ENCODE measurements around the gene P4HB.

DNA sequence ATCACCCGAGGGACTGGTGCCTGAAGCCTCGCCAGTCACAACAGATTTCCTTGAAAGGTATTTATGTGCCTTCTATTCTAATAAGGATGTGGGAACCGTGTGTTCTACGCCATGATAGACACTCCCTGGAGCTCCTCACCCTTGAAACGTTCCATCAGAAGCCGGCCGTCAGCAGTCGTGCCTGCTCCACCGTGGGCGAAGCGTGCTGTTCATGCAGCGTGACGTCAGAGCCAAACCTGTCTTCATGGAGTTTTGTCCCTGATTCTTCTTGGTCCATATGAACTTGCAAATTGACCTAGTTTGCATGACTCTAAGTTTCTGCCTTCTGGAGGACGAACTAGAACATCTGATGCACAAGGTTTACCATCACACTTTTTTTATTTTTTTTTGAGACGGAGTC, 21.0 kb downstream of the P4HB start:
- TF ChIP-seq CEBPB (IDR thresholded peaks at IDR 0.05) (no peak), EP300 (IDR thresholded peaks at IDR 0.05; ENCODE audit: borderline replicate concordance) (no peak), RAD21 (IDR thresholded peaks at IDR 0.05; ENCODE audit: low read depth) (no peak), TCF12 (IDR thresholded peaks at IDR 0.05; ENCODE audit: low read depth) (no peak), TAF1 (IDR thresholded peaks at IDR 0.05; ENCODE audit: low read depth) (no peak), YY1 (IDR thresholded peaks at IDR 0.05; ENCODE audit: low read depth) (no peak), CREB1 (IDR thresholded peaks at IDR 0.05; ENCODE audit: low read depth) (no peak), FOXM1 (IDR thresholded peaks at IDR 0.05; ENCODE audit: borderline replicate concordance, low read depth) (no peak)
- TF ChIP-seq, protein P1, sequence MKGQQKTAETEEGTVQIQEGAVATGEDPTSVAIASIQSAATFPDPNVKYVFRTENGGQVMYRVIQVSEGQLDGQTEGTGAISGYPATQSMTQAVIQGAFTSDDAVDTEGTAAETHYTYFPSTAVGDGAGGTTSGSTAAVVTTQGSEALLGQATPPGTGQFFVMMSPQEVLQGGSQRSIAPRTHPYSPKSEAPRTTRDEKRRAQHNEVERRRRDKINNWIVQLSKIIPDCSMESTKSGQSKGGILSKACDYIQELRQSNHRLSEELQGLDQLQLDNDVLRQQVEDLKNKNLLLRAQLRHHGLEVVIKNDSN (IDR thresholded peaks at IDR 0.05) = no peak
- TF ChIP-seq, protein P2, sequence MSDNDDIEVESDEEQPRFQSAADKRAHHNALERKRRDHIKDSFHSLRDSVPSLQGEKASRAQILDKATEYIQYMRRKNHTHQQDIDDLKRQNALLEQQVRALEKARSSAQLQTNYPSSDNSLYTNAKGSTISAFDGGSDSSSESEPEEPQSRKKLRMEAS (IDR thresholded peaks at IDR 0.05) = no peak
